HG03095 (cell line): ENCODE measurements around the gene RAD51B.
"Not testable (repeated sequence)": the region's sequence is repeated elsewhere in the genome, so short reads cannot be mapped to it uniquely, and the experiment has no call there.

Experiments
- ATAC-seq: cut with Tn5 transposase; IDR thresholded peaks from one replicate; pipeline ENCODE4 v1.9.1; 2021; ENCODE audit warnings: moderate library complexity; ENCODE audit not compliant: unreplicated experiment

Gene RAD51B

GRCh38 chr14:67819563-67820421, at the start of gene RAD51B:
TSS of gene RAD51B (plus strand) at chr14:67819779.
- ATAC-seq = peak; percentile 59

DNA sequence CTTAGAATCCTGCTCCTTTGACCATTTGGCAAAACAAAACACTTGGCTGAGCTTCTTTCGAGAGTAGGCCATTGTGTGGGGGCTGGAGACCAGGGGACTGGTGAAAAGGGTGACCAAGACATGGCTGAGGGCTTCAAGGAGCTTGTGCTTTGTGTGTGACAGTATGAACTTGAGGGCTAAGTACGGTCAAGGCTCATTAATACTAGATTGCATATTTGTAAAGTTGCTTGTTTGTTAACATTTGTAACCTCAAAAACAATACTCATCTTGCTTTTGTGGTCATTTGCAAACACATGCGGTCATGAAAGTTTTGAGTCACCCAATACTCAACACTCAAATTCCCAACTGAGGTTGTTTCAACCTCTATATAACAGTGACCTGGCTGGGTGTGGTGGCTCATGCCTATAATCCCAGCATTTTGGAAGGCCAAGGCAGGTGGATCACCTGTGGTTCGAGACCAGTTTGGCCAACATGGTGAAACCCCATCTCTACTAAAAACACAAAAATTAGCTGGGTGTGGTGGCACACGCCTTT, 45.7 kb upstream of the RAD51B start:
- ATAC-seq = no peak

- ATAC-seq = no peak
These were observed 42.8 kb upstream of the RAD51B start for GRCh38 chr14:67776653-67777322.

DNA sequence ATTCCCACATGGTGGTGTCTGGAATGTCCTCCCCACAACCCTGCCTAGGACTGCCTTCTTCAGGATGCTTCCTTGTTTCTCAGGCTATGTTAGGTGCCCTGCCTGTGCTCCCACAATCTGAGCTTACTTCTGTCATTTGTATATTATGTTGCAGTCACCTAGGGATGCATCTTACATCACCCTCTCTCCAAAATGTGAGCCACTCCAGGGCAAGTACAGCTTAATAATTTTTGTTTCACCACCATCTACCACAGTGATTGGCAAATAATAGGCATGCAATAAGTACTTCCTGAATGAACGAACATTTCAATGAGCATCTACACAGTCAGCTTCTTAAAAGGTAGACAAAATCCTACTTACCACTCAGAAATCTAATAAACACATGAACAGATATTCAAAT, 40.8 kb upstream of the RAD51B start:
- ATAC-seq = no peak

DNA sequence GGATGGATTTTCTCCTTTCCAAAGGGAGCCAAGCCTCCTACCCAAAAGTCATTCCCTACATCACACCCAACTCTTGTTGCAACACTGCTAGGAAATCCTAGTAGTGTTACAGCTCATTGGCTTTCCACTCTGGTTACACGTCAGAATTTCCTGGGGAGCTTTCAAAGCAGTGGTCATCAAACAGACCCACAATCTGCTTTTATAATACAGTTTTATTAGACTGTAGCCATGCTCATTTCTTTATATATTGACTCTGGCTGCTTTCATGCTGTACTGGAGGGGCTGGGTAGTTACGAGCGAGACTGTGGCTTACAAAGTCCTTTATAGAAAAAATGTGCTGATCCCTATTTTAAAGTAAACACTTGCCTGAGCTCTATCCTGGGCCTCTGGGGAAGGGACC, 37.5 kb upstream of the RAD51B start:
- no peak for ATAC-seq

DNA sequence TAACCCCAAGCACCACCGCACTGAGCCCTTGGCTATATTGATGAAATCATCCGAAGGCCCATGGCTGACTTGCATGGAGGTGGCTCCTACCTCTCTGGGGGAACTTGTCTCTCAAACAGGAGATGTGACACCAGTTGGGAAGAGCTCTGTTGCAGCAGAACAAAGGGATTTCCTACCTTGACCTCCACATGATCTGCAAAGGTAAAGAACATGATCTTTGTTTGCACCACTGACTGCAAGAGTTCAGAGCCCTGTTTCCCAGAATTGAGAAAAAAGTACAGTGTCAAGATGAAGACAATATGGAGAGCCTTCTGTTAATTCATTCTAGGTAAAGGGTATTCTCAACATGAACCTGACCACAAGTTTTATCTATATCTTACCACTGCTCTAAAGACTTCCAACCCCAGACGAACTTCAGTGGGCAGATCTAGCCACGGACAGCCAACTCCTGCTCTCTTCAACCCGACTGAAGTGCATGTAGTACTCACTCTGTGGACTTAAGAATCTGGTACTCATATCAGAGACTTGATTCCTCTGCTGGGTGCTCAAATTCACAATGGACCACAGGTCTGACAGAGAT, 35.2 kb upstream of the RAD51B start:
- ATAC-seq = no peak

GRCh38 chr14:67785270-67786109, 34.1 kb upstream of the RAD51B start:
- no peak for ATAC-seq

- no peak for ATAC-seq
These were observed 31.9 kb upstream of the RAD51B start for GRCh38 chr14:67787673-67788072.

GRCh38 chr14:67798731-67799130, 20.8 kb upstream of the RAD51B start:
- no peak for ATAC-seq

GRCh38 chr14:67800743-67801142, 18.8 kb upstream of the RAD51B start:
- no peak for ATAC-seq

- ATAC-seq = no peak
These were observed 13.3 kb upstream of the RAD51B start for GRCh38 chr14:67806246-67806645.

DNA sequence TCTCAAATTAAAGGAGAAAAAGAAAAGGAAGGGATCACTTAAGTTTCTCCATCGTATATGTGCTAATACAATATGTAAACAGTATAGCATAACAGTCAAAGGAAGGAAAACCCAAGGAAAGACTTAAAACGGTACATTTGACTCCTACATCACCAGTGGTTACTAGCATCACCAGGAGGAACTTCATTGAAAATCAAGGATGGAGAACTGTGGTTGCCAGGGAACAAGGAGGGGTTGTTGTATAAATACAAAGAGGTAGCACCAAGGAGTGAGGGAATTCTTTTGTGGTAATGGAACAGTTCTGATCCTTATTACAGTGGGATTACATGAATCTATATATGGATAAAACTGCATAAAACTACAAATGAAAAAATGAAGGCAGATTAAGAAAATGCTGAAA, 4.8 kb upstream of the RAD51B start:
- ATAC-seq = no peak

- no peak for ATAC-seq
These were observed 3.9 kb upstream of the RAD51B start for GRCh38 chr14:67815573-67816225.

- ATAC-seq = peak; percentile 80
These were observed 3.1 kb upstream of the RAD51B start, which contains the start of gene ZFYVE26 for GRCh38 chr14:67816326-67817002. TSS of gene ZFYVE26 (minus strand) at chr14:67816590. CDS start at chr14:67815963, 627 bp downstream.

- no peak for ATAC-seq
These were observed 1.7 kb upstream of the RAD51B start for GRCh38 chr14:67817750-67818438.

DNA sequence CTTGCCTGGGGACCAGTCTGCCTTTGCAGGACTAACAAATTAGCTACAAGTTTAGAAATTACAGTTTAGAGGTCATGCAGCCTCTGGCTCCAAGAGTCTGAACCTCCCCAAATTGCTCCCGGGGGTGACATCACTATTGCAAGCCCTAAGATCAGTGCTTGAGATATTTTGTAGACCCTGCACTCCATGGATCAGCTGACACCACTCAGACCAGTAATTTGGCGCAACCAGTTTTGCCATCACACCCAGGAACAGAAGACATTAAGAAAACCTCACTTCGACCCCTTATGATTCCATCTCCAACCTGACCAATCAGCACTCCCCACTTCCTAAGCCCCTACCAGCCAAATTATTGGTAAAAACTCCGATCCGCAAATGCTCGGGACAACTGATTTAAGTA, 1.1 kb upstream of the RAD51B start:
- ATAC-seq = not testable (repeated sequence)

DNA sequence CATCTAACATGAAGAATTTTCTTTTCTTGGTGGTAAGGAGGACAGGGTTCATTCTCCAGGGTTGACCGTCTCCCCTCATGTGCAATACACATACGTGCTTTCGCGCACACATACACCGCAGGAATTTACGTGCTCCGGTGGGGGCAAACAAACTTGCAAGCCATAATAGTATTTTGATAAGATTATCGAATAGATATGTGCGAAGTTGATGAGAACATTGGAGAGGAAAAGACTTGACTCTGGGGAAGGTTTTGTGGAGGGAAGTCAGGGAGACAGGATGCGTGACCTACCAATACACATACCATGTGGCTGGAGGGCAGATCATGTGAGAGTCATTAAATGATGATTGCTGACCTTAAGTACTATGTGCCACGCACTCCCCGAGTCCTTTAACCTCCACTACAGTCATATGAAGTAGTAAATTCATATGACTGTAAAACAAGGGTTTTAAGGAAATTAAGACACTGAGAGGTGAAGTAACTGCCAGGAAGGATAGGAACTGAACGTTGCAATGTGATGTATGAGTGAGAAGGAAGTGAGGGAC, 921 bp downstream of the RAD51B start:
- ATAC-seq = no peak

DNA sequence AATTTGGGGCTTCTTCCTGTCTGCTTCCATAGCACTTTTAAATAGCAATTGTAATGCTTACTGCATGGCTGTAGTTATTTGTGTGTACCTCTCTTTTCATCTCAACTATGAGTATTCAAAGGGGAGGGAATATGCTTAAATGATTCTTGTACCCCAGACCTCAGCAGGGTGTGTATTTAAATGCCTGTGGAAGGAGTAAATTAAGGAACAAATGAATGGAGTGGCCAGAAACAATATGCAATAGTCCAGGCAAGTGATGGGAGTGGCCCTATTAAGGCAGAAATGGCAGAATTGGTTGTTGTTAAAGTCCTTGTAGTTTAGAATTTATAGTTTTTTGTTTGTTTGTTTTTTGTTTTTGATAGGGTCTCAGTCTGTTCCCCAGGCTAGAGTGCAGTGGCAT, 1.5 kb downstream of the RAD51B start:
- no peak for ATAC-seq

GRCh38 chr14:67831113-67831512, 11.5 kb downstream of the RAD51B start:
- ATAC-seq = no peak
